Measurements from ENCODE around the gene AKAP8. TPM values are rescaled to one million over a fixed set of nuclear protein-coding genes. Genes with fewer than 3 reads are reported as not detected.

AKAP8 gene
- total and polyA plus RNA-seq, 2 of the 4 experiments (the other 2 are of a cell fraction) = 12.2 to 13.4 TPM

GRCh38 chr19:15418231-15418578 lies 38.6 kb upstream of the AKAP8 start:
- peak overlapping the region; percentile 57 for H4K91ac ChIP-seq (ENCODE audit: insufficient read depth, low read depth, low read length)
- peak overlapping the region; percentile 4 to 86; a peak in 2 of 4 replicates for H4K8ac ChIP-seq (ENCODE audit: low read depth in 2 of 2, low read length in 2 of 2)
- peaks cover 3% of the 10 kb centered on the region; the same call in 1 of the 2 replicates for H3K9me3 ChIP-seq (ENCODE audit: control insufficient read depth, insufficient read depth, low read length)
- in situ Hi-C loops (cut with MboI; ENCODE audit: low sequenced_read_pairs) = loop anchor here (25.0 kb wide), 1 partner anchor 769 kb away; the partner anchor contains the start of genes AP1M1 and FAM32A
- ATAC-seq (ENCODE audit: low read depth) (peak; percentile 2), DNase-seq (no peak)
- dilution Hi-C loops (cut with HindIII; ENCODE audit: low sequenced_read_pairs, unreplicated experiment) = no loop called here
- H4K20me1 ChIP-seq (ENCODE audit: insufficient read depth, low read length) = peaks cover 67% of the 10 kb centered on the region
- no peak overlapping the region for H2BK20ac ChIP-seq (ENCODE audit: low read depth, low read length)
- H3K14ac ChIP-seq (replicated peaks; ENCODE audit: low read depth, low read length) = peak overlapping the region; percentile 86
- H2BK15ac ChIP-seq (ENCODE audit: low read depth, low read length) = no peak overlapping the region
- peak overlapping the region; percentile 77 for H3K23ac ChIP-seq (ENCODE audit: low read depth, low read length)
- H3K4ac ChIP-seq (ENCODE audit: low read depth, low read length) = peak overlapping the region; percentile 88
- intact Hi-C loops (cut with micrococcal nuclease) = loop anchor here (1.0 to 10.0 kb wide), 3 partner anchors 27 to 243 kb away; partner anchors contain the start of gene AKAP8
- peak overlapping the region; percentile 46 for H2AK5ac ChIP-seq (ENCODE audit: low read depth, low read length)
- peak overlapping the region; percentile 69 for H3K4me3 ChIP-seq (ENCODE audit: insufficient read depth, low read depth, low read length)
- peak overlapping the region; percentile 85 for H3K27ac ChIP-seq (ENCODE audit: insufficient read depth, low read length)
- H3K36me3 ChIP-seq (ENCODE audit: control insufficient read depth, insufficient read depth, low read length) = peaks cover 17% of the 10 kb centered on the region; the same call in 1 of the 2 replicates
- H3K18ac ChIP-seq (ENCODE audit: low read depth, low read length) = no peak overlapping the region; the same call in 1 of the 2 replicates
- peak overlapping the region; percentile 82 for H3K9ac ChIP-seq (ENCODE audit: low read depth, low read length)
- H2BK120ac ChIP-seq (ENCODE audit: low read depth, low read length) = 0 out of 2 replicates have a peak overlapping the region, but pooled peaks have one; percentile 35
- BruUV-seq (replicated peaks) = no TSS peak
- peak overlapping the region; percentile 93 for H2AFZ ChIP-seq (replicated peaks; ENCODE audit: low read length, poor library complexity)
- ChIA-PET CTCF (interaction anchor here (0.8 to 1.5 kb wide), 4 partner anchors 13 to 155 kb away, joined by 3 to 7 read pairs (median 4); no protein-coding TSS in a partner anchor), POLR2A (ENCODE audit: unreplicated experiment) (interaction anchor here (1.1 to 1.3 kb wide), 2 partner anchors 14 to 38 kb away, joined by 3 to 4 read pairs; no protein-coding TSS in a partner anchor)
- peak overlapping the region; percentile 37; the same call in 1 of the 2 replicates for H3K56ac ChIP-seq (ENCODE audit: extremely low read depth, insufficient read depth, low read length)
- H2BK5ac ChIP-seq (ENCODE audit: low read depth, low read length, poor library complexity, severe bottlenecking) = peak overlapping the region; percentile 85
- H3K9me1 ChIP-seq (ENCODE audit: insufficient read depth, low read length) = peaks cover 18% of the 10 kb centered on the region
- H3K4me1 ChIP-seq (ENCODE audit: control insufficient read depth, insufficient read depth, low read length) = peaks cover 15% of the 10 kb centered on the region
- H2AK9ac ChIP-seq (replicated peaks; ENCODE audit: low read depth, low read length, poor library complexity) = peak overlapping the region; percentile 99
- peak overlapping the region; percentile 8; the same call in 1 of the 2 replicates for H4K5ac ChIP-seq (ENCODE audit: low read depth, low read length)
- 0% methylated on average over 11 of the region's 16 CpGs; no CpG with 5 or more reads in 1 of the 2 experiments for WGBS, 2 experiments (ENCODE audit: extremely low coverage in 2 of 2, insufficient read length in 1 of 2)
- H3K27me3 ChIP-seq (ENCODE audit: control insufficient read depth, insufficient read depth, low read length) = no peaks in the 10 kb centered on the region
- peaks cover 0 to 40% of the 10 kb centered on the region in 2 experiments; a peak in 2 of 4 replicates for H3K79me1 ChIP-seq (ENCODE audit: low read depth in 1 of 2, low read length in 2 of 2)
- H3K4me2 ChIP-seq (ENCODE audit: low read depth, low read length) = peak overlapping the region; percentile 96
- TF ChIP-seq MAZ (IDR thresholded peaks at IDR 0.05; ENCODE audit: borderline replicate concordance, low read depth, low read length) (no peak), RAD21 (IDR thresholded peaks at IDR 0.05; ENCODE audit: low read length) (no peak), MXI1 (IDR thresholded peaks at IDR 0.05; ENCODE audit: borderline replicate concordance, low read depth, low read length) (no peak), RFX5 (IDR thresholded peaks at IDR 0.05; ENCODE audit: low read depth, low read length) (no peak), POLR2A (IDR thresholded peaks at IDR 0.05; ENCODE audit: low read depth, low read length) (no peak), BHLHE40 (IDR thresholded peaks at IDR 0.05; ENCODE audit: low read depth, low read length) (no peak), FOS (IDR thresholded peaks at IDR 0.05; ENCODE audit: low read depth, low read length) (no peak), ELK1 (IDR thresholded peaks at IDR 0.05; ENCODE audit: borderline replicate concordance, low read depth, low read length) (no peak), NFE2L2 (IDR thresholded peaks at IDR 0.05; ENCODE audit: low read depth, low read length) (no peak), CHD1 (IDR thresholded peaks at IDR 0.05; ENCODE audit: low read depth, low read length) (no peak), RCOR1 (IDR thresholded peaks at IDR 0.05; ENCODE audit: insufficient replicate concordance, low read length) (no peak), USF2 (IDR thresholded peaks at IDR 0.05; ENCODE audit: low read depth, low read length) (no peak), CEBPB (IDR thresholded peaks at IDR 0.05; ENCODE audit: low read depth, low read length) (no peak), MAFK (IDR thresholded peaks at IDR 0.05; ENCODE audit: low read depth, low read length) (no peak), SMC3 (IDR thresholded peaks at IDR 0.05; ENCODE audit: low read depth, low read length) (no peak)

All from IMR-90 (cell line).